K562 (cell line): ENCODE data around the gene SYMPK. TPM values are rescaled to one million over a fixed set of nuclear protein-coding genes. Genes with fewer than 3 reads are reported as not detected.

Source experiments
- ELF1 ChIP-seq: fragments of 200-800 bp; sonication (Bioruptor generic); IDR thresholded peaks from 2 replicates; pipeline ENCODE4 v1.6.1; 2016; ENCODE audit warnings: missing genetic modification characterization, missing compliant biosample characterization
- FOS ChIP-seq: IDR thresholded peaks from 3 replicates; pipeline ENCODE4 v1.6.1; 2011; ENCODE audit not compliant: insufficient read length; ENCODE audit errors: extremely low read depth
- MBD2 ChIP-seq: sonication (generic); IDR thresholded peaks from 2 replicates; pipeline ENCODE4 v1.6.1; 2016; ENCODE audit warnings: low read depth, borderline replicate concordance
- MYBL2 ChIP-seq, 2 experiments: fragments of 450-650 bp in 1 of 2; sonication (generic) in 1 of 2; formaldehyde crosslinking in 1 of 2; IDR thresholded peaks; 2 replicates each; pipeline versions ENCODE4 v1.6.1 to v1.8.1; 2017 to 2022; ENCODE audit warnings: borderline replicate concordance in 1 of 2, inconsistent platforms in 1 of 2, low read depth in 1 of 2, mild to moderate bottlenecking in 1 of 2, missing genetic modification reagents in 1 of 2, moderate library complexity in 1 of 2
- NR4A1 ChIP-seq, 2 experiments: fragments of 250-450 bp in 1 of 2; fragments of 450-650 bp in 1 of 2; sonication (Bioruptor Pico) in 1 of 2; IDR thresholded peaks; 2 replicates each; pipeline versions ENCODE4 v1.4.0 to v1.6.1; 2016 to 2020; ENCODE audit warnings: mild to moderate bottlenecking in 2 of 2, missing compliant biosample characterization in 1 of 2, missing genetic modification characterization in 1 of 2, moderate library complexity in 1 of 2
- RBM25 ChIP-seq: fragments of 200-400 bp; formaldehyde crosslinking; IDR thresholded peaks from 2 replicates; pipeline ENCODE4 v1.6.1; 2018; ENCODE audit warnings: low read length, low read depth, moderate library complexity; ENCODE audit not compliant: severe bottlenecking
- RFX1 ChIP-seq: fragments of 450-650 bp; IDR thresholded peaks from 2 replicates; pipeline ENCODE4 v1.6.1; 2016; ENCODE audit warnings: mild to moderate bottlenecking, moderate library complexity
- SIN3B ChIP-seq: fragments of 450-650 bp; IDR thresholded peaks from 2 replicates; pipeline ENCODE4 v1.6.1; 2017; ENCODE audit warnings: low read depth, mild to moderate bottlenecking, moderate library complexity
- SREBF2 ChIP-seq: sonication (generic); formaldehyde crosslinking; IDR thresholded peaks from 2 replicates; pipeline ENCODE4 v1.4.0; 2020; ENCODE audit warnings: mild to moderate bottlenecking, missing genetic modification reagents
- SRSF9 ChIP-seq: fragments of 200-400 bp; formaldehyde crosslinking; IDR thresholded peaks from 2 replicates; pipeline ENCODE4 v1.6.1; 2017; ENCODE audit warnings: low read depth, low read length, borderline replicate concordance
- TBL1XR1 ChIP-seq, 2 experiments: IDR thresholded peaks; 2 replicates each; pipeline ENCODE4 v1.6.1; 2012; ENCODE audit warnings: improper control_type of control experiment in 2 of 2, low read length in 2 of 2, mild to moderate bottlenecking in 1 of 2
- ZKSCAN1 ChIP-seq: fragments of 150-350 bp; IDR thresholded peaks from 2 replicates; pipeline ENCODE4 v1.6.1; 2016; ENCODE audit warnings: low read depth, low read length
- polyA plus RNA-seq, 8 experiments: library from polyadenylated mRNA; depleted of rRNA in 4 of 8; stranded (reverse) in 5 of 8; unstranded in 3 of 8; fragments of >200 nt; fragmentation: Nextera tagmentation in 2 of 8; fragmentation: Illumina TruSeq in 1 of 8; extraction: Ambion mirVana in 2 of 8; extraction: Trizol in 1 of 8; gene quantifications; 2 replicates each; pipeline versions ENCODE4 v1.2.1 to v1.2.3, GENCODE V29; 2011 to 2014; ENCODE audit warnings: inconsistent platforms in 1 of 8, missing spikeins in 1 of 8
- total RNA-seq, 7 experiments: library from RNA; depleted of rRNA in 6 of 7; stranded (reverse); fragments of >200 nt in 6 of 7; fragmentation: Illumina TruSeq in 2 of 7; extraction: Trizol in 2 of 7; gene quantifications; 2 replicates each; pipeline versions ENCODE4 v1.2.1 to v1.2.3, GENCODE V29; 2011 to 2021; ENCODE audit warnings: low replicate concordance in 1 of 7
- TF ChIP-seq, protein P1 (sequence below): fragments of 250-450 bp; sonication (Bioruptor Pico); IDR thresholded peaks from 2 replicates; pipeline ENCODE4 v1.8.0; 2022; ENCODE audit warnings: inconsistent platforms
- TF ChIP-seq, protein P2 (sequence below): fragments of 150-350 bp; conservative IDR thresholded peaks from 2 replicates; pipeline ENCODE4 v1.6.1; 2014; ENCODE audit warnings: low read length
- TF ChIP-seq, protein P3 (sequence below): fragments of 250-450 bp; sonication (Bioruptor Pico); IDR thresholded peaks from 2 replicates; pipeline ENCODE4 v1.4.0; 2020; ENCODE audit warnings: mild to moderate bottlenecking
- TF ChIP-seq, protein P4 (sequence below): fragments of 450-650 bp; formaldehyde crosslinking; IDR thresholded peaks from 2 replicates; pipeline ENCODE4 v1.4.0; 2020; ENCODE audit warnings: mild to moderate bottlenecking
- TF ChIP-seq, protein P5 (sequence below): sonication (generic); formaldehyde crosslinking; IDR thresholded peaks from 2 replicates; pipeline ENCODE4 v1.9.0; 2022; ENCODE audit warnings: mild to moderate bottlenecking, missing genetic modification reagents
- TF ChIP-seq, protein P6 (sequence below): sonication (generic); formaldehyde crosslinking; IDR thresholded peaks from 2 replicates; pipeline ENCODE4 v1.5.0; 2020; ENCODE audit warnings: missing genetic modification reagents

SYMPK gene
- total and polyA plus RNA-seq, 9 of the 15 experiments (the other 6 are each of a cell fraction or from before 2014, with no cell fraction given) = 0.73 to 95.5 (median 58.4) TPM

DNA sequence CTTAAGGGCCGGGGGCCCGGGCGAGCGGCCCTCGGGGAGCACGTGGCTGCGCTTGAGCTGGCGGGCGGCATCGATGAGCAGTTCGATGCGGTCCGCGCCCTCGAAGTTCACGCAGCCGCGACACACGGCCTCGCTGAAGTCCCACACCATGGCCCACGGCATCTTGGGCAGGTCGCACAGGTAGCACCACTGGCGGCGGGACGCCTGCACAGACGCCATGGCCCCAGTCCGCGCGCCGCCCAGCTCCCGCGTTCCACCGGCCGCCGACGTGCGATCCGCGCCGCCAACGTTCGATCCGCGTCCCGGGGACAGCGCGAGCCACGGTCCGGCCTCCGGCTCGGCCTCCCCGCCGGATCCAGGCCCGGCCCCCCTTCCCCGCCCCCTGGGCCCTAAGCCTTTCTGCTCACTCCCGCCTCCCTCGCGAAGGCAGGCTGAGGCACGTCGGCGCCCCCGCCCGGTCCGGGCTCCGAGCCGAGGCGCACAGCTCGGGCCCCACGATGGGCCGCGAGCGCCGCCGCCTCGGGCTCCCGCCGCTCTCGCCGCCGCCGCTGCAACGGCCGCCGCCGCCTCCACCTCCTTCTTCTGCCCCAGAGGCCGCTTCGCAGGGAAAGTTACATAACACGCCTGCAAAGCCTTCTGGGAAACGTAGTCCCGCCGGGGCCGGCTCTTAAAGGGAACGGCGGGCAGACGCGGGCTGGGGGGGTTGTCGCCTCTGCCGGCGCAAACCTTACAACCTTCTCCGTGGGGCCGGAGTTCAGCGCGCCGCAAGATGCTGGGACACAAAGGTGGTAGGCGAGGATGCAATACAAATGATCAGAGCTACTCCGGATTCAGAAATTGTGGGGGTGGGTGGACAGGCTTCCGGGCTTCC, 22.8 kb upstream of the SYMPK start, which contains the start of gene IRF2BP1 (continued):
- TF ChIP-seq, protein P1, sequence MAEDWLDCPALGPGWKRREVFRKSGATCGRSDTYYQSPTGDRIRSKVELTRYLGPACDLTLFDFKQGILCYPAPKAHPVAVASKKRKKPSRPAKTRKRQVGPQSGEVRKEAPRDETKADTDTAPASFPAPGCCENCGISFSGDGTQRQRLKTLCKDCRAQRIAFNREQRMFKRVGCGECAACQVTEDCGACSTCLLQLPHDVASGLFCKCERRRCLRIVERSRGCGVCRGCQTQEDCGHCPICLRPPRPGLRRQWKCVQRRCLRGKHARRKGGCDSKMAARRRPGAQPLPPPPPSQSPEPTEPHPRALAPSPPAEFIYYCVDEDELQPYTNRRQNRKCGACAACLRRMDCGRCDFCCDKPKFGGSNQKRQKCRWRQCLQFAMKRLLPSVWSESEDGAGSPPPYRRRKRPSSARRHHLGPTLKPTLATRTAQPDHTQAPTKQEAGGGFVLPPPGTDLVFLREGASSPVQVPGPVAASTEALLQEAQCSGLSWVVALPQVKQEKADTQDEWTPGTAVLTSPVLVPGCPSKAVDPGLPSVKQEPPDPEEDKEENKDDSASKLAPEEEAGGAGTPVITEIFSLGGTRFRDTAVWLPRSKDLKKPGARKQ (CRISPR knock-in tag) = no peak
- TF ChIP-seq, protein P2, sequence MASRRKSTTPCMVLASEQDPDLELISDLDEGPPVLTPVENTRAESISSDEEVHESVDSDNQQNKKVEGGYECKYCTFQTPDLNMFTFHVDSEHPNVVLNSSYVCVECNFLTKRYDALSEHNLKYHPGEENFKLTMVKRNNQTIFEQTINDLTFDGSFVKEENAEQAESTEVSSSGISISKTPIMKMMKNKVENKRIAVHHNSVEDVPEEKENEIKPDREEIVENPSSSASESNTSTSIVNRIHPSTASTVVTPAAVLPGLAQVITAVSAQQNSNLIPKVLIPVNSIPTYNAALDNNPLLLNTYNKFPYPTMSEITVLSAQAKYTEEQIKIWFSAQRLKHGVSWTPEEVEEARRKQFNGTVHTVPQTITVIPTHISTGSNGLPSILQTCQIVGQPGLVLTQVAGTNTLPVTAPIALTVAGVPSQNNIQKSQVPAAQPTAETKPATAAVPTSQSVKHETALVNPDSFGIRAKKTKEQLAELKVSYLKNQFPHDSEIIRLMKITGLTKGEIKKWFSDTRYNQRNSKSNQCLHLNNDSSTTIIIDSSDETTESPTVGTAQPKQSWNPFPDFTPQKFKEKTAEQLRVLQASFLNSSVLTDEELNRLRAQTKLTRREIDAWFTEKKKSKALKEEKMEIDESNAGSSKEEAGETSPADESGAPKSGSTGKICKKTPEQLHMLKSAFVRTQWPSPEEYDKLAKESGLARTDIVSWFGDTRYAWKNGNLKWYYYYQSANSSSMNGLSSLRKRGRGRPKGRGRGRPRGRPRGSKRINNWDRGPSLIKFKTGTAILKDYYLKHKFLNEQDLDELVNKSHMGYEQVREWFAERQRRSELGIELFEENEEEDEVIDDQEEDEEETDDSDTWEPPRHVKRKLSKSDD = no peak
- TF ChIP-seq FOS (no peak), TBL1XR1 (IDR thresholded peaks at IDR 0.05; ENCODE audit: low read length in 2 of 2) (peak in 1 of 2 experiments; percentile 16; a peak in 1 of 4 replicates), SRSF9 (no peak), RFX1 (no peak), MYBL2 (IDR thresholded peaks at IDR 0.05; ENCODE audit: low read depth) (no peak), MYBL2 (CRISPR knock-in tag; IDR thresholded peaks at IDR 0.05; ENCODE audit: borderline replicate concordance) (no peak), ELF1 (tag) (no peak), NR4A1 (CRISPR knock-in tag; IDR thresholded peaks at IDR 0.05) (no peak), NR4A1 (tag; IDR thresholded peaks at IDR 0.05) (no peak), SREBF2 (no peak), ZKSCAN1 (peak; percentile 10; the same call in 1 of the 2 replicates), RBM25 (peak; percentile 96), SIN3B (peak; percentile 72), MBD2 (peak; percentile 85)
- TF ChIP-seq, protein P3, sequence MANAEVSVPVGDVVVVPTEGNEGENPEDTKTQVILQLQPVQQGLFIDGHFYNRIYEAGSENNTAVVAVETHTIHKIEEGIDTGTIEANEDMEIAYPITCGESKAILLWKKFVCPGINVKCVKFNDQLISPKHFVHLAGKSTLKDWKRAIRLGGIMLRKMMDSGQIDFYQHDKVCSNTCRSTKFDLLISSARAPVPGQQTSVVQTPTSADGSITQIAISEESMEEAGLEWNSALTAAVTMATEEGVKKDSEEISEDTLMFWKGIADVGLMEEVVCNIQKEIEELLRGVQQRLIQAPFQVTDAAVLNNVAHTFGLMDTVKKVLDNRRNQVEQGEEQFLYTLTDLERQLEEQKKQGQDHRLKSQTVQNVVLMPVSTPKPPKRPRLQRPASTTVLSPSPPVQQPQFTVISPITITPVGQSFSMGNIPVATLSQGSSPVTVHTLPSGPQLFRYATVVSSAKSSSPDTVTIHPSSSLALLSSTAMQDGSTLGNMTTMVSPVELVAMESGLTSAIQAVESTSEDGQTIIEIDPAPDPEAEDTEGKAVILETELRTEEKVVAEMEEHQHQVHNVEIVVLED = peak; percentile 27; the same call in 1 of the 2 replicates
- TF ChIP-seq, protein P4, sequence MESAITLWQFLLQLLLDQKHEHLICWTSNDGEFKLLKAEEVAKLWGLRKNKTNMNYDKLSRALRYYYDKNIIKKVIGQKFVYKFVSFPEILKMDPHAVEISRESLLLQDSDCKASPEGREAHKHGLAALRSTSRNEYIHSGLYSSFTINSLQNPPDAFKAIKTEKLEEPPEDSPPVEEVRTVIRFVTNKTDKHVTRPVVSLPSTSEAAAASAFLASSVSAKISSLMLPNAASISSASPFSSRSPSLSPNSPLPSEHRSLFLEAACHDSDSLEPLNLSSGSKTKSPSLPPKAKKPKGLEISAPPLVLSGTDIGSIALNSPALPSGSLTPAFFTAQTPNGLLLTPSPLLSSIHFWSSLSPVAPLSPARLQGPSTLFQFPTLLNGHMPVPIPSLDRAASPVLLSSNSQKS (CRISPR knock-in tag) = no peak
- TF ChIP-seq, protein P5, sequence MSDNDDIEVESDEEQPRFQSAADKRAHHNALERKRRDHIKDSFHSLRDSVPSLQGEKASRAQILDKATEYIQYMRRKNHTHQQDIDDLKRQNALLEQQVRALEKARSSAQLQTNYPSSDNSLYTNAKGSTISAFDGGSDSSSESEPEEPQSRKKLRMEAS (CRISPR knock-in tag) = peak; percentile 60
- TF ChIP-seq, protein P6, sequence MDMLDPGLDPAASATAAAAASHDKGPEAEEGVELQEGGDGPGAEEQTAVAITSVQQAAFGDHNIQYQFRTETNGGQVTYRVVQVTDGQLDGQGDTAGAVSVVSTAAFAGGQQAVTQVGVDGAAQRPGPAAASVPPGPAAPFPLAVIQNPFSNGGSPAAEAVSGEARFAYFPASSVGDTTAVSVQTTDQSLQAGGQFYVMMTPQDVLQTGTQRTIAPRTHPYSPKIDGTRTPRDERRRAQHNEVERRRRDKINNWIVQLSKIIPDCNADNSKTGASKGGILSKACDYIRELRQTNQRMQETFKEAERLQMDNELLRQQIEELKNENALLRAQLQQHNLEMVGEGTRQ (CRISPR knock-in tag) = no peak
